IMR-90 (cell line): Measurements from ENCODE around the gene VILL. TPM values are rescaled to one million over a fixed set of nuclear protein-coding genes. Genes with fewer than 3 reads are reported as not detected.

Experiments
- ATAC-seq: fragments of 200-7000 bp; cut with Tn5 transposase; 2 replicates; pipeline ENCODE4 v1.9.1; 2020; ENCODE audit warnings: low read depth, mild to moderate bottlenecking, moderate library complexity
- BruUV-seq: library from RNA; stranded (reverse); fragments of 400-500 nt; replicated peaks from 2 replicates; lab custom pipeline; 2021; lab: Mats Ljungman, UMichigan
- CTCF ChIA-PET: fragments of 300-600 bp; formaldehyde crosslinking; extraction: SDS; loops from one replicate; lab custom pipeline; 2021; ENCODE audit warnings: antibody characterized with exemption; lab: Yijun Ruan, JAX
- POLR2A ChIA-PET: fragments of 300-600 bp; sonication (Branson Sonifier 250); formaldehyde crosslinking; loops from one replicate; lab custom pipeline; 2022; ENCODE audit warnings: antibody characterized with exemption; ENCODE audit not compliant: unreplicated experiment; lab: Charles Lee
- DNase-seq: peaks from one replicate; pipeline ENCODE4 v3.0.0; 2013
- H2AFZ ChIP-seq: replicated peaks from 2 replicates; pipeline ENCODE3; 2013; ENCODE audit warnings: low read length, mild to moderate bottlenecking; ENCODE audit not compliant: poor library complexity
- H2AK5ac ChIP-seq: 2 replicates; pipeline ENCODE4 v1.6.1; 2013; ENCODE audit warnings: low read depth, low read length, inconsistent platforms
- H2AK9ac ChIP-seq: replicated peaks from 2 replicates; pipeline ENCODE3; 2013; ENCODE audit warnings: mild to moderate bottlenecking, low read depth, low read length, moderate library complexity; ENCODE audit not compliant: poor library complexity
- H2BK120ac ChIP-seq: 2 replicates; pipeline ENCODE4 v1.6.1; 2013; ENCODE audit warnings: low read depth, low read length, inconsistent platforms
- H2BK15ac ChIP-seq: 3 replicates; pipeline ENCODE4 v1.6.1; 2013; ENCODE audit warnings: low read depth, low read length, inconsistent platforms
- H2BK20ac ChIP-seq: 2 replicates; pipeline ENCODE4 v1.6.1; 2013; ENCODE audit warnings: low read depth, mild to moderate bottlenecking, inconsistent platforms, low read length, moderate library complexity
- H2BK5ac ChIP-seq: 2 replicates; pipeline ENCODE4 v1.6.1; 2013; ENCODE audit warnings: mild to moderate bottlenecking, low read depth, low read length, inconsistent platforms; ENCODE audit not compliant: poor library complexity, severe bottlenecking
- H3K14ac ChIP-seq: replicated peaks from 2 replicates; pipeline ENCODE4 v1.6.1; 2013; ENCODE audit warnings: low read depth, low read length, inconsistent platforms
- H3K18ac ChIP-seq: 2 replicates; pipeline ENCODE4 v1.6.1; 2013; ENCODE audit warnings: low read depth, low read length, control low read depth
- H3K23ac ChIP-seq: 2 replicates; pipeline ENCODE4 v1.6.1; 2013; ENCODE audit warnings: low read depth, low read length, inconsistent platforms
- H3K27ac ChIP-seq: 2 replicates; pipeline ENCODE4 v1.5.1; 2013; ENCODE audit warnings: mild to moderate bottlenecking, control low read depth, low read length; ENCODE audit not compliant: insufficient read depth
- H3K27me3 ChIP-seq: 2 replicates; pipeline ENCODE4 v1.6.1; 2013; ENCODE audit warnings: low read length; ENCODE audit not compliant: control insufficient read depth, insufficient read depth
- H3K36me3 ChIP-seq: 2 replicates; pipeline ENCODE4 v1.6.1; 2013; ENCODE audit warnings: low read length, mixed read lengths; ENCODE audit not compliant: control insufficient read depth, insufficient read depth
- H3K4ac ChIP-seq: 2 replicates; pipeline ENCODE4 v1.6.1; 2013; ENCODE audit warnings: low read depth, low read length, inconsistent platforms
- H3K4me1 ChIP-seq: 2 replicates; pipeline ENCODE4 v1.6.1; 2013; ENCODE audit warnings: low read length, mixed read lengths; ENCODE audit not compliant: control insufficient read depth, insufficient read depth
- H3K4me2 ChIP-seq: 2 replicates; pipeline ENCODE4 v1.6.1; 2013; ENCODE audit warnings: low read depth, mild to moderate bottlenecking, control low read depth, low read length, moderate library complexity
- H3K4me3 ChIP-seq: 2 replicates; pipeline ENCODE4 v1.5.1; 2013; ENCODE audit warnings: low read depth, mild to moderate bottlenecking, control low read depth, low read length, moderate library complexity; ENCODE audit not compliant: insufficient read depth
- H3K56ac ChIP-seq: 2 replicates; pipeline ENCODE4 v1.6.1; 2013; ENCODE audit warnings: low read length, inconsistent platforms; ENCODE audit not compliant: insufficient read depth; ENCODE audit errors: extremely low read depth
- H3K79me1 ChIP-seq, 2 experiments: 2 replicates each; pipeline ENCODE4 v1.6.1; 2013; ENCODE audit warnings: low read length in 2 of 2, inconsistent platforms in 1 of 2, low read depth in 1 of 2
- H3K9ac ChIP-seq: 2 replicates; pipeline ENCODE4 v1.6.1; 2013; ENCODE audit warnings: low read depth, low read length, control low read depth
- H3K9me1 ChIP-seq: 2 replicates; pipeline ENCODE4 v1.6.1; 2013; ENCODE audit warnings: low read length, inconsistent platforms; ENCODE audit not compliant: insufficient read depth
- H3K9me3 ChIP-seq: 2 replicates; pipeline ENCODE4 v1.6.1; 2013; ENCODE audit warnings: low read length; ENCODE audit not compliant: control insufficient read depth, insufficient read depth
- H4K20me1 ChIP-seq: 2 replicates; pipeline ENCODE4 v1.6.1; 2013; ENCODE audit warnings: low read length, inconsistent platforms; ENCODE audit not compliant: insufficient read depth
- H4K5ac ChIP-seq: 2 replicates; pipeline ENCODE4 v1.6.1; 2013; ENCODE audit warnings: mild to moderate bottlenecking, low read depth, low read length, control low read depth
- H4K8ac ChIP-seq, 2 experiments: 2 replicates each; pipeline ENCODE4 v1.6.1; 2013; ENCODE audit warnings: low read depth in 2 of 2, low read length in 2 of 2, control low read depth in 1 of 2, inconsistent platforms in 1 of 2
- H4K91ac ChIP-seq: 2 replicates; pipeline ENCODE4 v1.6.1; 2013; ENCODE audit warnings: low read depth, low read length, inconsistent platforms; ENCODE audit not compliant: insufficient read depth
- BHLHE40 ChIP-seq: fragments of 150-350 bp; IDR thresholded peaks from 2 replicates; pipeline ENCODE4 v1.6.1; 2016; ENCODE audit warnings: mild to moderate bottlenecking, low read depth, low read length
- CEBPB ChIP-seq: IDR thresholded peaks from 2 replicates; pipeline ENCODE4 v1.6.1; 2012; ENCODE audit warnings: low read depth, low read length, improper control_type of control experiment
- CHD1 ChIP-seq: IDR thresholded peaks from 2 replicates; pipeline ENCODE4 v1.6.1; 2012; ENCODE audit warnings: low read depth, low read length, improper control_type of control experiment
- FOS ChIP-seq: fragments of 150-350 bp; IDR thresholded peaks from 2 replicates; pipeline ENCODE4 v1.6.1; 2016; ENCODE audit warnings: low read depth, low read length
- MAZ ChIP-seq: IDR thresholded peaks from 2 replicates; pipeline ENCODE4 v1.6.1; 2012; ENCODE audit warnings: low read depth, mild to moderate bottlenecking, low read length, improper control_type of control experiment, moderate library complexity, borderline replicate concordance
- MXI1 ChIP-seq: IDR thresholded peaks from 2 replicates; pipeline ENCODE4 v1.6.1; 2012; ENCODE audit warnings: low read depth, mild to moderate bottlenecking, low read length, moderate library complexity, borderline replicate concordance
- NFE2L2 ChIP-seq: fragments of 150-350 bp; IDR thresholded peaks from 2 replicates; pipeline ENCODE4 v1.6.1; 2016; ENCODE audit warnings: low read depth, mild to moderate bottlenecking, low read length
- RAD21 ChIP-seq: IDR thresholded peaks from 2 replicates; pipeline ENCODE4 v1.6.1; 2012; ENCODE audit warnings: low read length, improper control_type of control experiment
- RFX5 ChIP-seq: IDR thresholded peaks from 2 replicates; pipeline ENCODE4 v1.8.0; 2012; ENCODE audit warnings: low read depth, mild to moderate bottlenecking, low read length, moderate library complexity
- SMC3 ChIP-seq: fragments of 150-350 bp; IDR thresholded peaks from 2 replicates; pipeline ENCODE4 v1.6.1; 2016; ENCODE audit warnings: low read depth, mild to moderate bottlenecking, antibody characterized with exemption, low read length, moderate library complexity
- dilution Hi-C: fragments of 300-500 bp; cut with HindIII; formaldehyde crosslinking; loops from one replicate; pipeline ENCODE4 v1.14.3; 2018; ENCODE audit warnings: low sequenced_read_pairs; ENCODE audit not compliant: unreplicated experiment
- in situ Hi-C: fragments of 300-500 bp; cut with MboI; formaldehyde crosslinking; loops from 3 replicates; pipeline ENCODE4 v1.14.3; 2019; ENCODE audit warnings: low sequenced_read_pairs, inconsistent platforms, mixed read lengths
- intact Hi-C: fragments of 100-400 bp; cut with micrococcal nuclease; formaldehyde crosslinking; loops from 2 replicates; pipeline ENCODE4 v1.10.0; 2022
- polyA plus RNA-seq, 3 experiments: library from polyadenylated mRNA; depleted of rRNA; stranded (reverse); fragments of >200 nt; gene quantifications; 2 replicates each; pipeline ENCODE4 v1.2.3, GENCODE V29; 2012; ENCODE audit warnings: low replicate concordance in 1 of 3
- total RNA-seq: library from RNA; depleted of rRNA; stranded (reverse); fragments of >200 nt; gene quantifications from 2 replicates; pipeline ENCODE4 v1.2.3, GENCODE V29; 2012
- TF ChIP-seq, protein P1 (sequence below): fragments of 150-350 bp; IDR thresholded peaks from 2 replicates; pipeline ENCODE4 v1.6.1; 2017; ENCODE audit warnings: mild to moderate bottlenecking, antibody characterized with exemption, low read length, low read depth
- TF ChIP-seq, protein P2 (sequence below): fragments of 150-350 bp; IDR thresholded peaks from 2 replicates; pipeline ENCODE4 v1.6.1; 2016; ENCODE audit warnings: low read depth, mild to moderate bottlenecking, low read length, moderate library complexity, borderline replicate concordance
- TF ChIP-seq, protein P3 (sequence below): conservative IDR thresholded peaks from 2 replicates; pipeline ENCODE4 v1.5.1; 2012; ENCODE audit warnings: mild to moderate bottlenecking, low read depth, low read length, improper control_type of control experiment

Gene VILL
- total and polyA plus RNA-seq, 2 of the 4 experiments (the other 2 are of a cell fraction) = 2.3 to 4.7 TPM

DNA sequence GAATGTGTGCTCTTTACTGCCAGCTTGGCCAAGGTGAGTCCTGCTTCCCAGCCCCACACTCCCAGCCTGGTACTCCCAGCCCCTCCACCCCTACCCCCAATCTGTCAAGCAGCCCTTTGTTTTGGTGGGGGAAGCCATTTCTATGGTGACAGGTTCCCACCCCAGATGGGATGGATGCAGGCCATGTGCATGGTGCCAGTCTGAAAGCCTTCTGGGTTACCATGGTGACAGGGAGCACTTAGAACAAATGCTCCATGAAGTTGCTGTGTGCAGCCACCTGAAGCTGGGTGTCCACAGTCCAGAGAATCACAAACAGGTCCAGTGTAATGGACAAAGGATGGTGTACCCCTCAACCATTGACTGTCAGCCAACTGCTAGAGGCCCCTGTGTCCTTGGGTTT, 19.1 kb upstream of the VILL start:
- Histone ChIP-seq H3K9me1 (peaks cover 22% of the 10 kb centered on the region), H3K9me3 (no peaks in the 10 kb centered on the region), H4K5ac (no peak overlapping the region), H3K79me1 (peaks cover 2 to 16% of the 10 kb centered on the region in 2 experiments; a peak in 2 of 4 replicates), H2AK9ac (no peak overlapping the region), H2BK20ac (no peak overlapping the region), H3K27me3 (no peaks in the 10 kb centered on the region), H2BK5ac (no peak overlapping the region), H4K91ac (no peak overlapping the region), H3K4me3 (no peak overlapping the region), H3K27ac (no peak overlapping the region), H3K14ac (no peak overlapping the region), H3K56ac (no peak overlapping the region), H3K4ac (no peak overlapping the region), H4K20me1 (peaks cover 6% of the 10 kb centered on the region; the same call in 1 of the 2 replicates), H3K23ac (peak overlapping the region; percentile 28; the same call in 1 of the 2 replicates), H2AK5ac (no peak overlapping the region), H3K4me2 (no peak overlapping the region), H3K36me3 (peaks cover 35% of the 10 kb centered on the region), H3K9ac (no peak overlapping the region), H2AFZ (no peak overlapping the region), H3K4me1 (peaks cover 8% of the 10 kb centered on the region; the same call in 1 of the 2 replicates), H4K8ac (no peak overlapping the region), H3K18ac (no peak overlapping the region), H2BK15ac (no peak overlapping the region), H2BK120ac (no peak overlapping the region)
- DNase-seq (no peak), ATAC-seq (no peak)
- intact Hi-C loops (no loop called here), dilution Hi-C loops (no loop called here), in situ Hi-C loops (no loop called here)
- POLR2A ChIA-PET = no interaction called here
- no TSS peak for BruUV-seq
- TF ChIP-seq SMC3 = no peak
- TF ChIP-seq NFE2L2 = no peak
- no peak for TF ChIP-seq FOS
- no peak for TF ChIP-seq RFX5
- TF ChIP-seq MAZ = no peak
- TF ChIP-seq, protein P1, sequence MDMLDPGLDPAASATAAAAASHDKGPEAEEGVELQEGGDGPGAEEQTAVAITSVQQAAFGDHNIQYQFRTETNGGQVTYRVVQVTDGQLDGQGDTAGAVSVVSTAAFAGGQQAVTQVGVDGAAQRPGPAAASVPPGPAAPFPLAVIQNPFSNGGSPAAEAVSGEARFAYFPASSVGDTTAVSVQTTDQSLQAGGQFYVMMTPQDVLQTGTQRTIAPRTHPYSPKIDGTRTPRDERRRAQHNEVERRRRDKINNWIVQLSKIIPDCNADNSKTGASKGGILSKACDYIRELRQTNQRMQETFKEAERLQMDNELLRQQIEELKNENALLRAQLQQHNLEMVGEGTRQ = no peak
- TF ChIP-seq MXI1 = no peak
- TF ChIP-seq RAD21 = no peak
- no peak for TF ChIP-seq BHLHE40
- TF ChIP-seq CEBPB = no peak
- no peak for TF ChIP-seq CHD1
- TF ChIP-seq, protein P2, sequence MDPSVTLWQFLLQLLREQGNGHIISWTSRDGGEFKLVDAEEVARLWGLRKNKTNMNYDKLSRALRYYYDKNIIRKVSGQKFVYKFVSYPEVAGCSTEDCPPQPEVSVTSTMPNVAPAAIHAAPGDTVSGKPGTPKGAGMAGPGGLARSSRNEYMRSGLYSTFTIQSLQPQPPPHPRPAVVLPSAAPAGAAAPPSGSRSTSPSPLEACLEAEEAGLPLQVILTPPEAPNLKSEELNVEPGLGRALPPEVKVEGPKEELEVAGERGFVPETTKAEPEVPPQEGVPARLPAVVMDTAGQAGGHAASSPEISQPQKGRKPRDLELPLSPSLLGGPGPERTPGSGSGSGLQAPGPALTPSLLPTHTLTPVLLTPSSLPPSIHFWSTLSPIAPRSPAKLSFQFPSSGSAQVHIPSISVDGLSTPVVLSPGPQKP = no peak
- TF ChIP-seq, protein P3, sequence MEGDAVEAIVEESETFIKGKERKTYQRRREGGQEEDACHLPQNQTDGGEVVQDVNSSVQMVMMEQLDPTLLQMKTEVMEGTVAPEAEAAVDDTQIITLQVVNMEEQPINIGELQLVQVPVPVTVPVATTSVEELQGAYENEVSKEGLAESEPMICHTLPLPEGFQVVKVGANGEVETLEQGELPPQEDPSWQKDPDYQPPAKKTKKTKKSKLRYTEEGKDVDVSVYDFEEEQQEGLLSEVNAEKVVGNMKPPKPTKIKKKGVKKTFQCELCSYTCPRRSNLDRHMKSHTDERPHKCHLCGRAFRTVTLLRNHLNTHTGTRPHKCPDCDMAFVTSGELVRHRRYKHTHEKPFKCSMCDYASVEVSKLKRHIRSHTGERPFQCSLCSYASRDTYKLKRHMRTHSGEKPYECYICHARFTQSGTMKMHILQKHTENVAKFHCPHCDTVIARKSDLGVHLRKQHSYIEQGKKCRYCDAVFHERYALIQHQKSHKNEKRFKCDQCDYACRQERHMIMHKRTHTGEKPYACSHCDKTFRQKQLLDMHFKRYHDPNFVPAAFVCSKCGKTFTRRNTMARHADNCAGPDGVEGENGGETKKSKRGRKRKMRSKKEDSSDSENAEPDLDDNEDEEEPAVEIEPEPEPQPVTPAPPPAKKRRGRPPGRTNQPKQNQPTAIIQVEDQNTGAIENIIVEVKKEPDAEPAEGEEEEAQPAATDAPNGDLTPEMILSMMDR = no peak
- CTCF ChIA-PET = no interaction called here
